Measurements from ENCODE around the gene AOC3.
"Not testable (repeated sequence)": the region's sequence is repeated elsewhere in the genome, so short reads cannot be mapped to it uniquely, and the experiment has no call there.

Gene AOC3

DNA sequence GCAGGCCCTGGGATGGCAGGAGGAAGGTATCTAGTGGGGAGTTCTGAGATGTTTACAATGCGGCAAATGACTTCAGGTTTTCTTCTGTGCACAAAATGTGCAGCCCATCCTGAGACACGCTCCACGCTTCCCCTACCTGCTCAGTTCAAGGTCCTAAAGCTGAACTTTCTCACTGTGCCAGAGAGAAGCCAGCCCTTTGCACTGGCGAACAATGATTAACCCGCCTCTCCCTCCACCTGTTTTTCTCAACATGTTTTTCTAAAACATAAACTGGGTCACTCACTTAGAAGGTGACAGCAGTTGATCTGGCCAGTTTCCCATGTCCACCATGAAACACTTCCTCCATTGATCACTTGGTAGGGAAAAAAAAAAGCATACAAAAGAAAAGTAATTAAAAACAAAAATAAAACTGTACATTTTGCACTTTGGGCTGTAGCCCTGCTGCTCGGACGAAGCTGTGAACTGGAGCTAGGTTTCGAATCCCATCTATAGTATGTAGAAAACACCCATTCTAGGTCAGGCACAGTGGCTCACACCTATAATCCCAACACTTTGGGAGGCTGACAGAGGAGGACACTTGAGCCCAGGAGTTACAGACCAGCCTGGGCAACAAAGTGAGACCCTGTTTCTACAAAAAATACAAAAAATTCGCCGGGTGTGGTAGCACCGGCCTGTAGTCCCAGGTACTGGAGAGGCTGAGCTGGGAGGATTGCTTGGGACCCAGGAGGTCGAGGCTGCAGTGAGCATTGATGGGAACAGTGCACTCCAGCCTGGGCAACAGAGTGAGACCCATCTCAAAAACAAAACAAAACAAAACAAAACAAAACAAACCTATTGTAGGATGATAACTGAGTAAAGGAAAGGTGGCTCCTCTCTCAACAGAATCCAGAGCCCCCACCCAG, 43.5 kb downstream of the AOC3 start:
- DNase-seq = no peak

DNA sequence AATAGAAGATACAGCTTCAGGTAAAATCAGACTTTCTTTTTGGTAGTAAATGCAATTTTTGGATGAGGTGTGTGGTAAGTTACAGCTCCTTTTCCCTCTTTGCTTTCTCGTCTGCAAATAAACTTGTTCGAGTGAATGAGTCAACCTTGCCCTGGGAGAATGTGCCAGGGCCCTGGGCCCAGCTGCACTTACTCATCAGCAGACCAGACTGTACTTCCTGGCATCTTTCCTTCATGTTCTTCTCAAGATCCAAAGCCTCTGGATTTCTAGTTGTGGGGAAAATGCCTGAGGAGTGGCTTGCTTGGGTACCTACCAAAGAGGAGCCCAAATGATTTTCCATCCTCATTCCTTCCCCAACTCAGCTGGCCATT, 44.2 kb downstream of the AOC3 start:
- DNase-seq = no peak

DNA sequence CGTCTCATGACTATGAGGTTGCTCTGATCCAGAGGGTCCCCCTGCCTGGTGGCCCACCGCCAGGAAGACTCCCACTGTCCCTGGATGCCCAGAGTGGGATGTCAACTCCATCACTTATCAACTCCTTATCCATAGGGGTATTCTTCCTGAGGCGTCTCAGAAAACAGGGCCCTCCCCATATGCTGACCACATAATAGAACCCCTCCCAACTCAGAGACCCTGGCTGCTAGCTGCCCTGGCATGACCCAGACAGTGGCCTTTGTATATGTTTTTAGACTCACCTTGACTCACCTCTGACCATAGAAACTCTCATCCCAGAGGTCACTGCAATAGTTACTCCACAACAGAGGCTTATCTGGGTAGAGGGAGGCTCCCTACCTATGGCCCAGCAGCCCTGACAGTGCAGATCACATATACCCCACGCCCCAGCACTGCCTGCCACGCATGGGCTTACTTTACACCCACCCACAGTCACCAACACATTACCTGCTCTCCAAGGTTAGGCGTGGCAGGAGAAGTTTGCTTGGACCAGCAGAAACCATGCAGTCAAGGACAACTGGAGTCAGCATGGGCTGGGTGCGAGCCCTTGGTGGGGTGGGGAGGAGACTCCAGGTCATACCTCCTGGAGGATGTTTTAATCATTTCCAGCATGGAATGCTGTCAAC, 47.3 kb downstream of the AOC3 start:
- DNase-seq = no peak

DNA sequence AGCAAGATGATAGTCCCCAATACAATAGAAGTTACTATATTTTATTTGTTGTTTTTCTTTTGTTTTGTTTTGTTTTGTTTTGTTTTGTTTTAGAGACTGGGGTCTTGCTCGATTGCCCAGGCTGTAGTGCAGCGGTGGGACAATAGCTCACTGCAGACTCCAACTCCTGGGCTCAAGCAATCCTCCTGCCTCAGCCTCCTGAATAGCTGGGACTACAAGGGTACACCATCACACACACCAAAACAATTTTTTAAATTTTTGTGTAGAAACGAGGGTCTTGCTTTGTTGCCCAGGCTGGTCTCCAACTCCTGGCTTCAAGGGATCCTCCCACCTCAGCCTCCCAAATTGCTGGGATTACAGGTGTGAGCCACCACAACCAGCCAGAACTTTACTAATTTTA, 49.0 kb downstream of the AOC3 start:
- DNase-seq = not testable (repeated sequence)

DNA sequence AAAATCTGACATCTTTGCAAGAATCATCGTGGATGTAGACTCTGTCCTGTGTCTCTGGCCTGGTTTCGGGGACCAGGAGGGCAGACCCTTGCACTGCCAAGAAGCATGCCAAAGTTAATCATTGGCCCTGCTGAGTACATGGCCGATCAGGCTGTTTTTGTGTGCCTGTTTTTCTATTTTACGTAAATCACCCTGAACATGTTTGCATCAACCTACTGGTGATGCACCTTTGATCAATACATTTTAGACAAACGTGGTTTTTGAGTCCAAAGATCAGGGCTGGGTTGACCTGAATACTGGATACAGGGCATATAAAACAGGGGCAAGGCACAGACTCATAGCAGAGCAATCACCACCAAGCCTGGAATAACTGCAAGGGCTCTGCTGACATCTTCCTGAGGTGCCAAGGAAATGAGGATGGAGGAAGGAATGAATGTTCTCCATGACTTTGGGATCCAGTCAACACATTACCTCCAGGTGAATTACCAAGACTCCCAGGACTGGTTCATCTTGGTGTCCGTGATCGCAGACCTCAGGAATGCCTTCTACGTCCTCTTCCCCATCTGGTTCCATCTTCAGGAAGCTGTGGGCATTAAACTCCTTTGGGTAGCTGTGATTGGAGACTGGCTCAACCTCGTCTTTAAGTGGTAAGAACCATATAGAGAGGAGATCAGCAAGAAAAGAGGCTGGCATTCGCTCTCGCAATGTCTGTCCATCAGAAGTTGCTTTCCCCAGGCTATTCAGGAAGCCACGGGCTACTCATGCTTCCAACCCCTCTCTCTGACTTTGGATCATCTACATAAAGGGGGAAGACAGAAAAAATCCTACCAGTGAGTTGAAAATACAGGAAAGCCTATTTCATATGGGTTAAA, 49.7 kb downstream of the AOC3 start, which contains the start of gene G6PC1:
TSS of gene G6PC1 (plus strand) at position 340 of the 872 bp plus-strand sequence. CDS start at position 418, 78 bp downstream.
- no peak for DNase-seq

DNA sequence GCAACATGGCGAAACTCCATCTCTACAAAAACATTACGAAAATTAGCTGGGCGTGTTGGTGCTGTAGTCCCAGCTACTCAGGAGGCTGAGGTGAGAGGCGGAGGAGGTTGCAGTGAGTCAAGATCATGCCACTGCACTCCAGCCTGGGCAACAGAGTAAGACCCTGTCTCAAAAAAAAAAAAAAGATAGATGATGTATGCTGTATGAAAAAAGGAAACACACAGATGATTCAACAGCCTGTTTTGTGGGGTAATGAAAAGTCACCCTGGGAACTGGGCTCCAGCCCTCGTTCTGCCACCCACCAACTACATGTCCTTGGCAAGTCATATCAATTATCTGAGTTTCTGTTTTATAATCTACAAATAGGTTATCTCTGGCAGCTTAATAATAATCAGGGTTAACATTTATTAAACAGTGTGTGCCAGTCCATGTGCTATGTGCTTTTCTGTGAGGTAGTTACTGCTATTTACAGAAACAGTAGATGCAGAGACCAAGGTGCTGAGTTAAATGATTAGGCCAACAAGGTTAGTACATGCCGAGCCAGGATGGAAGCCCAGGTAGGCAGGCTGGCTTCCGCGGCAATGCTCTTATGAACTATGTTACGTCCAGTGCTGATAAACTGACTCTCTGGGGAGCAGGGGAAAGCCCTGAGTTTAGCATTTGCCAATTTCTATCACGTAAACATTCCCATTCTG, 50.7 kb downstream of the AOC3 start:
- DNase-seq = no peak

DNA sequence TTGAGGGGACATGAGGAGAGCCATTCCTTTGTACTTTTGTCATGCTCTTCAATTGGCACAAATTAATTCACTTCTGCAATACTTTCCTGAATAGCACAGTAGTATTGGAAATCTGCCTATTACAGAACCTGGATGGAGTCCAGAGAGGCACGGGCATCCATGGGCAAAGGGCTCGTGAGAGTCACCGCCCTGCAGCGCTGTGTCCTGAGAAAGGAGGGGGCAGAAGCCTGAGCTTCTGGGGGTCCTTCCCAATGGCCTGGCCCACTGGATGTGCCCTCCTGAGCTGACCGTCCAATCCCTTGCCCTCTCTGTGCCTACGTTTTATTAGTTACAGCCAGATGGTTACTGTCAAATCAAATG, 53.1 kb downstream of the AOC3 start:
- no peak for DNase-seq

DNA sequence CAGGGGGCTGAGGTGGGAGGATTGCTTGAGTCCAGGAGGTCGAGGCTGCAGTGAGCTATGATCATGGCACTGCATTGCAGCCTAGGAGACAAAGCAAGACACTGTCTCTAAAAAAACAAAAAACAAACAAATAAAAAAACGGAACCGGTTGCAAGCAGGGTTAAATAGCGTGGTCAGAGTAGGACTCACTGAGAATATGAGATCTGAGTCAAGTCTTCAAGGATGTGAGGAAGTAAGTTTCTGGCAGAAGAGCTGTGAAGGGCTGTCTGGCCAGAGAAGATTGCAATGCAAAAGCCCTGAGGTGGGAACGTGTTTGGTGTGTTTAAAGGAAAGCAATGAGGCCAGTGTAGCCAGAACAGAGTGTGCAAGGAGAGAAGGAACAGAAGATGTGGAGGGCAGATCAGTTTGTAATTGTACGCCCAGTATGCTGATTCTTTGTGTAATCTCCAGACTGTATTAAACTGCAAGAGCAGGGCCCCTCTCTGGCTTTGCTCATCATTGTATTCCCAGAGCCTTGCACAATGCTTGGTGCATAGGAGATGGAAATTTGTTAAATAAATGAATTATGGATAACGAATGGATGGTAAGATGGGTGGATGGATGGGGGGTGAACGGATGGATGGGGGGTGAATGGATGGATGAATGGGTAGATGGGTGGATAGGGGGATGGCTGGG, 55.9 kb downstream of the AOC3 start:
- DNase-seq = no peak
